Measurements from ENCODE around the gene TMEM192.
"Not testable (repeated sequence)": the region's sequence is repeated elsewhere in the genome, so short reads cannot be mapped to it uniquely, and the experiment has no call there.

- TF ChIP-seq CTCF (IDR thresholded peaks at IDR 0.05; ENCODE audit: low read length); EZH2phosphoT487 (IDR thresholded peaks at IDR 0.05; ENCODE audit: low read length); EZH2 (optimal IDR thresholded peaks at IDR 0.05; ENCODE audit: low read depth, low read length): not testable (repeated sequence)
These were observed 20.5 kb downstream of the TMEM192 start for GRCh38 chr4:165092187-165092586.

Measured in MM.1S (cell line).